Fibroblast of peridontal ligament (primary cell): ENCODE data around the gene CA12.
A peak's percentile ranks its signal among the peaks of the same experiment; 100 is the strongest.
"Not testable (repeated sequence)": the region's sequence is repeated elsewhere in the genome, so short reads cannot be mapped to it uniquely, and the experiment has no call there.

Experiments used
- DNase-seq: peaks from one replicate; pipeline ENCODE4 v3.0.0-alpha.2; 2010; ENCODE audit errors: extremely low read depth

CA12 gene

GRCh38 chr15:63381301-63382204 is at the start of gene CA12:
Gene CA12, minus strand, starts transcription at chr15:63381846. Its CDS starts 126 bp downstream, at chr15:63381720.
- peak; percentile 52 for DNase-seq

- DNase-seq: peak; percentile 41
Measured at GRCh38 chr15:63430766-63431451, 49.3 kb upstream of the CA12 start.

GRCh38 chr15:63426552-63426951 is 44.9 kb upstream of the CA12 start:
- DNase-seq: no peak

GRCh38 chr15:63425426-63425985 is 43.9 kb upstream of the CA12 start:
- no peak for DNase-seq

- no peak for DNase-seq
Measured at GRCh38 chr15:63422891-63423590, 41.4 kb upstream of the CA12 start.

- DNase-seq: no peak
Measured at GRCh38 chr15:63421433-63421832, 39.8 kb upstream of the CA12 start.

- peak; percentile 47 for DNase-seq
Measured at GRCh38 chr15:63420333-63420747, 38.7 kb upstream of the CA12 start.

- no peak for DNase-seq
Measured at GRCh38 chr15:63418811-63419210, 37.2 kb upstream of the CA12 start.

GRCh38 chr15:63417721-63418120 is 36.1 kb upstream of the CA12 start:
- no peak for DNase-seq

GRCh38 chr15:63417274-63417673 is 35.6 kb upstream of the CA12 start:
- not testable (repeated sequence) for DNase-seq

GRCh38 chr15:63414474-63415120 is 33.0 kb upstream of the CA12 start:
- no peak for DNase-seq

GRCh38 chr15:63412551-63412950 is 30.9 kb upstream of the CA12 start:
- no peak for DNase-seq

GRCh38 chr15:63411866-63412265 is 30.2 kb upstream of the CA12 start:
- no peak for DNase-seq

- no peak for DNase-seq
Measured at GRCh38 chr15:63409179-63409578, 27.5 kb upstream of the CA12 start.

GRCh38 chr15:63408524-63408923 is 26.9 kb upstream of the CA12 start:
- no peak for DNase-seq

- DNase-seq: no peak
Measured at GRCh38 chr15:63407612-63408011, 26.0 kb upstream of the CA12 start.

- DNase-seq: no peak
Measured at GRCh38 chr15:63405683-63406390, 24.2 kb upstream of the CA12 start.

- DNase-seq: peak; percentile 61
Measured at GRCh38 chr15:63405159-63405558, 23.5 kb upstream of the CA12 start.

- no peak for DNase-seq
Measured at GRCh38 chr15:63403254-63403945, 21.8 kb upstream of the CA12 start.
